CD4-positive, alpha-beta memory T cell (primary cell): Measurements from ENCODE around the gene SPEM2. TPM values are rescaled to one million over a fixed set of nuclear protein-coding genes. Genes with fewer than 3 reads are reported as not detected.

ENCODE experiments used
- CTCF ChIA-PET: fragments of 350-600 bp; sonication (Branson Sonifier 250); formaldehyde crosslinking; loops from one replicate; lab custom pipeline; 2021; ENCODE audit warnings: inconsistent platforms; ENCODE audit not compliant: partially characterized antibody; lab: Charles Lee
- POLR2A ChIA-PET: fragments of 350-600 bp; sonication (Branson Sonifier 250); formaldehyde crosslinking; loops from one replicate; lab custom pipeline; 2021; ENCODE audit not compliant: partially characterized antibody; lab: Charles Lee
- DNase-seq, 5 donors: peaks; one replicate each; pipeline versions ENCODE4 v3.0.0 to v3.0.0-alpha.2; 2020 to 2022; ENCODE audit warnings: mixed read lengths in 1 of 5
- H3K27ac ChIP-seq: one replicate; pipeline ENCODE4 v1.7.0; 2013; ENCODE audit warnings: low read depth, low read length
- H3K27me3 ChIP-seq: 2 replicates; pipeline ENCODE4 v1.7.0; 2013; ENCODE audit warnings: mild to moderate bottlenecking, low read length, moderate library complexity; ENCODE audit not compliant: insufficient read depth
- H3K36me3 ChIP-seq: 2 replicates; pipeline ENCODE4 v1.7.0; 2013; ENCODE audit warnings: mild to moderate bottlenecking, low read length, moderate library complexity; ENCODE audit not compliant: insufficient read depth
- H3K4me1 ChIP-seq: 2 replicates; pipeline ENCODE4 v1.7.0; 2013; ENCODE audit warnings: mild to moderate bottlenecking, low read length, moderate library complexity; ENCODE audit not compliant: insufficient read depth
- H3K4me3 ChIP-seq, 2 donors: one replicate each; pipeline ENCODE4 v1.7.0; 2013; ENCODE audit warnings: low read length in 2 of 2, mild to moderate bottlenecking in 1 of 2
- H3K9me3 ChIP-seq, 2 donors: one replicate each; pipeline ENCODE4 v1.7.0; 2013; ENCODE audit warnings: low read length in 2 of 2, control low read depth in 1 of 2; ENCODE audit not compliant: control insufficient read depth in 1 of 2
- H3K27ac Mint-ChIP-seq, 7 donors: one replicate each; pipeline ENCODE4 v1.8.0; 2020 to 2021; ENCODE audit warnings: mixed read lengths in 7 of 7, mild to moderate bottlenecking in 6 of 7, inconsistent platforms in 3 of 7, moderate library complexity in 3 of 7
- H3K27me3 Mint-ChIP-seq, 2 donors: one replicate each; pipeline ENCODE4 v1.8.0; 2020 to 2021; ENCODE audit warnings: mixed read lengths in 2 of 2
- H3K36me3 Mint-ChIP-seq, 2 donors: one replicate each; pipeline ENCODE4 v1.8.0; 2020 to 2021; ENCODE audit warnings: mixed read lengths in 2 of 2, inconsistent platforms in 1 of 2, mild to moderate bottlenecking in 1 of 2
- H3K4me1 Mint-ChIP-seq, 4 donors: one replicate each; pipeline ENCODE4 v1.8.0; 2020 to 2021; ENCODE audit warnings: mixed read lengths in 4 of 4, mild to moderate bottlenecking in 1 of 4
- H3K4me3 Mint-ChIP-seq, 8 donors: one replicate each; pipeline ENCODE4 v1.8.0; 2020 to 2021; ENCODE audit warnings: mixed read lengths in 8 of 8, mild to moderate bottlenecking in 7 of 8, moderate library complexity in 6 of 8, inconsistent platforms in 3 of 8
- H3K9me3 Mint-ChIP-seq, 8 donors: one replicate each; pipeline ENCODE4 v1.8.0; 2020 to 2021; ENCODE audit warnings: mixed read lengths in 8 of 8, mild to moderate bottlenecking in 5 of 8, inconsistent platforms in 3 of 8, moderate library complexity in 1 of 8
- intact Hi-C: fragments of 100-400 bp; cut with micrococcal nuclease; formaldehyde crosslinking; loops from one replicate; pipeline ENCODE4 v1.15.1; 2023
- polyA plus RNA-seq, 2 donors: library from polyadenylated mRNA; unstranded; fragments of 300-500 nt; fragmentation: Illumina TruSeq; gene quantifications; one replicate each; pipeline ENCODE4 v1.2.3, GENCODE V29; 2021
- total RNA-seq, 2 experiments: library from RNA; stranded (reverse); gene quantifications; one replicate each; pipeline ENCODE4 v1.2.3, GENCODE V29; 2021

The SPEM2 gene
- total and polyA plus RNA-seq, 4 experiments from 2014 or later = not detected

- peaks cover 44% of the 10 kb centered on the region for H3K4me1 ChIP-seq
- H3K27ac ChIP-seq = peak overlapping the region; percentile 86
- no peaks in the 10 kb centered on the region for H3K36me3 ChIP-seq
- peak overlapping the region; percentile 94 to 99 (median 97) for H3K27ac Mint-ChIP-seq
- peaks cover 22% of the 10 kb centered on the region for H3K27me3 ChIP-seq
- intact Hi-C loops = loop anchor here (1.0 to 2.0 kb wide), 11 partner anchors 19 to 389 kb away; partner anchors contain the start of genes PHF23, PLSCR3, POLR2A and TMEM256
- peak overlapping the region; percentile 89 to 96 (median 94) for H3K4me3 Mint-ChIP-seq
- H3K36me3 Mint-ChIP-seq = peaks cover 5 to 9% of the 10 kb centered on the region in 2 donors
- peak overlapping the region; percentile 89 for H3K4me3 ChIP-seq
- H3K9me3 Mint-ChIP-seq = no peaks in the 10 kb centered on the region
- DNase-seq = peak in 2 of 5 donors; percentile 66 to 73
- POLR2A ChIA-PET = interaction anchor here (0.5 to 9.3 kb wide), 41 partner anchors 10 to 421 kb away, joined by 3 to 176 read pairs (median 5); partner anchors contain the start of genes ACAP1, CD68, CHRNB1 and GPS2
- H3K4me1 Mint-ChIP-seq = peaks cover 25 to 54% (median 36%) of the 10 kb centered on the region in 4 donors
- CTCF ChIA-PET = interaction anchor here (0.7 to 5.4 kb wide), 42 partner anchors 8 to 253 kb away, joined by 3 to 88 read pairs (median 8); partner anchors contain the start of genes ACAP1, KCTD11, MPDU1 and NEURL4
- peaks cover 13 to 14% of the 10 kb centered on the region in 2 donors for H3K27me3 Mint-ChIP-seq
- H3K9me3 ChIP-seq = no peaks in the 10 kb centered on the region
These were observed 10.5 kb downstream of the SPEM2 start for GRCh38 chr17:7435676-7436555.

- Mint-ChIP-seq H3K27me3 (peaks cover 16% of the 10 kb centered on the region in 2 donors), H3K4me3 (peak overlapping the region; percentile 89 to 96 (median 94)), H3K9me3 (no peaks in the 10 kb centered on the region), H3K4me1 (peaks cover 25 to 54% (median 36%) of the 10 kb centered on the region in 4 donors), H3K27ac (peak overlapping the region; percentile 94 to 99 (median 97)), H3K36me3 (peaks cover 5 to 9% of the 10 kb centered on the region in 2 donors)
- ChIA-PET POLR2A (interaction anchor here (0.7 to 9.3 kb wide), 43 partner anchors 9 to 420 kb away, joined by 3 to 176 read pairs (median 5); partner anchors contain the start of genes ACAP1, CD68, CHRNB1 and GPS2), CTCF (interaction anchor here (0.8 to 5.4 kb wide), 47 partner anchors 10 to 391 kb away, joined by 3 to 88 read pairs (median 7); partner anchors contain the start of genes ACAP1, KCTD11, MPDU1 and NEURL4)
- Histone ChIP-seq H3K27me3 (peaks cover 26% of the 10 kb centered on the region), H3K9me3 (no peaks in the 10 kb centered on the region), H3K4me3 (peak overlapping the region; percentile 89), H3K4me1 (peaks cover 47% of the 10 kb centered on the region), H3K27ac (peak overlapping the region; percentile 86), H3K36me3 (no peaks in the 10 kb centered on the region)
- intact Hi-C loops = loop anchor here (1.0 to 2.0 kb wide), 6 partner anchors 43 to 390 kb away; partner anchors contain the start of genes KCTD11, SENP3 and ZBTB4
- DNase-seq = peak; percentile 81 to 86 (median 84)
These were observed 11.3 kb downstream of the SPEM2 start for GRCh38 chr17:7436556-7437368.

DNA sequence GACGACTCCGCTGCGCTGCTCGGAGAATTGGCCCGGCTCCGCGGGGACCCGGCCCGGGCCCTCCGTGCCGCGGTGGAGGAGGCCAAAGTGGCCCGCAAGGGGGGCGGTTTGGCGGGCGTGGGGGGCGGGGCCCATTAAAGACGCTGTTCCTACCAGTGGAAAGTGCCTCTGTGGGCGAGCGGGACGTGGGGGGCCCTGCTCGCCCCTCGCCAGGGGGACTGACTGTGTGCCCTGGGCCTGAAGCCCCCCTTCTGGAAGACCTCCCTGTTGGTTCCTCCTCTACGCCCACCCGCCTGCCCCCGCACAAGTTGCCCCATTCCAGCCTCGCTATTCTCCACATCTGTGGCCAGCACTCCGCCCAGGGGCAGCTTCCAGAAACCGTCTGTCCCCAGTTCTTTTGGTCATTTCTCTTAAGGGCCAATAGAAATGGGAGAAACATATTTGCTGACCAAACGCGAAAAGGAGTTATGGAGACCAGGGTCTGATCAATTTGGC, 12.0 kb downstream of the SPEM2 start:
- H3K9me3 Mint-ChIP-seq = no peaks in the 10 kb centered on the region
- intact Hi-C loops = loop anchor here (1.0 to 2.0 kb wide), 6 partner anchors 42 to 391 kb away; partner anchors contain the start of genes KCTD11, SENP3 and ZBTB4
- POLR2A ChIA-PET = interaction anchor here (0.8 to 9.3 kb wide), 36 partner anchors 8 to 392 kb away, joined by 3 to 176 read pairs (median 7); partner anchors contain the start of genes ACAP1, CHRNB1, KCTD11 and NEURL4
- peaks cover 5 to 9% of the 10 kb centered on the region in 2 donors for H3K36me3 Mint-ChIP-seq
- peak overlapping the region; percentile 69 to 96 (median 79) for H3K4me3 Mint-ChIP-seq
- Histone ChIP-seq H3K9me3 (no peaks in the 10 kb centered on the region), H3K27me3 (peaks cover 26% of the 10 kb centered on the region), H3K4me1 (peaks cover 47% of the 10 kb centered on the region), H3K27ac (no peak overlapping the region), H3K36me3 (no peaks in the 10 kb centered on the region), H3K4me3 (no peak overlapping the region)
- H3K27ac Mint-ChIP-seq = peak overlapping the region in 2 of 7 donors; percentile 39 to 98
- peaks cover 25 to 54% (median 37%) of the 10 kb centered on the region in 4 donors for H3K4me1 Mint-ChIP-seq
- peaks cover 21% of the 10 kb centered on the region in 2 donors for H3K27me3 Mint-ChIP-seq
- CTCF ChIA-PET = interaction anchor here (0.8 to 5.4 kb wide), 42 partner anchors 10 to 391 kb away, joined by 3 to 88 read pairs (median 7); partner anchors contain the start of genes ACAP1, KCTD11, MPDU1 and NEURL4
- peak in 1 of 5 donors; percentile 38 for DNase-seq

GRCh38 chr17:7437950-7438614, 12.7 kb downstream of the SPEM2 start:
- Histone ChIP-seq H3K4me3 (no peak overlapping the region), H3K36me3 (no peaks in the 10 kb centered on the region), H3K9me3 (no peaks in the 10 kb centered on the region), H3K27ac (no peak overlapping the region), H3K4me1 (peaks cover 47% of the 10 kb centered on the region), H3K27me3 (peaks cover 26% of the 10 kb centered on the region)
- peaks cover 25 to 54% (median 37%) of the 10 kb centered on the region in 4 donors for H3K4me1 Mint-ChIP-seq
- no peaks in the 10 kb centered on the region for H3K9me3 Mint-ChIP-seq
- intact Hi-C loops = loop anchor here (1.0 to 2.0 kb wide), 6 partner anchors 41 to 391 kb away; partner anchors contain the start of genes KCTD11, SENP3 and ZBTB4
- peak overlapping the region; percentile 64 to 81 (median 79) for H3K4me3 Mint-ChIP-seq
- peaks cover 22 to 26% of the 10 kb centered on the region in 2 donors for H3K27me3 Mint-ChIP-seq
- H3K27ac Mint-ChIP-seq = peak overlapping the region in 4 of 7 donors; percentile 39 to 98 (median 79)
- POLR2A ChIA-PET = interaction anchor here (1.2 to 9.3 kb wide), 10 partner anchors 18 to 249 kb away, joined by 3 to 176 read pairs (median 22); partner anchors contain the start of genes ACAP1, POLR2A, SENP3 and SLC35G6
- CTCF ChIA-PET = interaction anchor here (0.9 to 5.4 kb wide), 10 partner anchors 9 to 128 kb away, joined by 3 to 88 read pairs (median 28); partner anchors contain the start of genes KCTD11, POLR2A, SENP3 and TMEM256
- peak; percentile 25 to 65 (median 35) for DNase-seq
- H3K36me3 Mint-ChIP-seq = peaks cover 5 to 9% of the 10 kb centered on the region in 2 donors

DNA sequence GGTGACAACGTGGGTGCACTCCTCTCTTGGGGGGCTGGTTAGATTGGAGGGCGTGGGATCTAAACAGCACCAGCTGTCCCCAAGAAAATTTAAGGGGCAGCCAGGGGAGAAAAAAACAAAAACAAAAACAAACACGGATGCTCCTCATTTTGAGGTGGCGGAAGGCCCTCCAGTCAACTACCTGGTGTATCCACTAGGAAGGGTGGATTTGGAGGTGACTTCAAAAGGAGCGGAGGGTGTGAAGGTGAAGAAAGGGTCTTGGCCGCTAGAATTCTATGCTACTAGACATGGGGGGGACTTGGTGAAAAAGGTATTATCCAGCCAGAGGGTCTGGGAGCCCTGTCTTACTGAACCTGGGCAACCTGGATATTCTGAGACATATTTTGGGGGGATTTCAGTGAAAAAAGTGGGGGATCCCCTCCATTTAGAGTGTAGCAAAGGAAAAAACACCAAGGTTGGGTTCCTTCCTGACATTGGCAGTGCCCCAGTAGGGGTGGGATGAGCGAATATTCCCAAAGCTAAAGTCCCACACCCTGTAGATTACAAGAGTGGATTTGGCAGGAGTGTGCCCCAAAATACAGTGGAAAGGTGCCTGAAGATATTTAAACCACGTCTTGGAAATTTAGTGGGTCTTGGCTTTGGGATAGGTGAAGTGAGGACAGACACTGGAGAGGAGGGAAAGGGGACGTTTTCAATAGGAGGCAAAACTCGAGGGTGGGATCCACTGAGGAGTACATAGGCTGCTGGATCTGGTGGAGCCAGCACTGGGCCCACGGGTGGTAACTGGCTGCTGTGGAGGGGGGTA, 13.4 kb downstream of the SPEM2 start:
- Histone ChIP-seq H3K4me1 (peaks cover 47% of the 10 kb centered on the region), H3K36me3 (no peaks in the 10 kb centered on the region), H3K27me3 (peaks cover 30% of the 10 kb centered on the region), H3K9me3 (no peaks in the 10 kb centered on the region), H3K27ac (no peak overlapping the region), H3K4me3 (no peak overlapping the region)
- peak in 1 of 5 donors; percentile 5 for DNase-seq
- intact Hi-C loops = no loop called here
- H3K4me3 Mint-ChIP-seq = peak overlapping the region; percentile 17 to 81 (median 68)
- no peaks in the 10 kb centered on the region for H3K9me3 Mint-ChIP-seq
- ChIA-PET POLR2A (interaction anchor here (0.9 to 9.3 kb wide), 9 partner anchors 17 to 248 kb away, joined by 3 to 176 read pairs (median 4); partner anchors contain the start of genes ACAP1, MPDU1, POLR2A and SENP3), CTCF (interaction anchor here (0.9 to 5.4 kb wide), 4 partner anchors 26 to 84 kb away, joined by 3 to 88 read pairs (median 28); partner anchors contain the start of genes KCTD11, POLR2A and TMEM95)
- peak overlapping the region in 4 of 7 donors; percentile 51 to 98 (median 69) for H3K27ac Mint-ChIP-seq
- peaks cover 5 to 9% of the 10 kb centered on the region in 2 donors for H3K36me3 Mint-ChIP-seq
- H3K4me1 Mint-ChIP-seq = peaks cover 25 to 54% (median 37%) of the 10 kb centered on the region in 4 donors
- H3K27me3 Mint-ChIP-seq = peaks cover 25 to 33% of the 10 kb centered on the region in 2 donors
